Stimulated activated CD8-positive, alpha-beta memory T cell treated with anti-CD3 and anti-CD28 coated beads, Interleukin-2, amount 100 ng/mL, for 1 hour (primary cell): ENCODE results near the gene RIN3.

ENCODE experiments used
- DNase-seq, 2 donors: peaks; one replicate each; pipeline ENCODE4 v3.0.0-alpha.2; 2020; ENCODE audit warnings: low read depth in 2 of 2

RIN3 gene

GRCh38 chr14:92556863-92557543 is 43.4 kb downstream of the RIN3 start:
- no peak for DNase-seq

DNA sequence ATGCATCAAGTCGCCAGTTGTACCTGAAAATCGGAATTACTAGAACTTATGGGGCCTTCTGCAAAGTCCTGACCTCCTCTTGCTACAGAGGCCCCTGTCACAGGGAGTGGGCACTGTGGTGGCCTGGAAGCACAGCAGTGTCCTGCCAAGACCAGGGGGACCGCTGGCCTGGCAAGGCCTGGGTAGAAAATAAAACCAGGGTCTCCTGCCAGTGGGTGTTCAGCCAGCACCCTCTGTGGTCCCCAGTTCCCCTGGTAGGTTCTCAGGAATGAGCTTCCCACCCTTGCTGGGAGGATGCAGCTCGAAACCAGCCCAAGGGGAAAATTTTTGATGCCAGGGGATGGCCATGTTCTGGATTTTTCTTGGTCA is 43.9 kb downstream of the RIN3 start:
- DNase-seq: no peak

DNA sequence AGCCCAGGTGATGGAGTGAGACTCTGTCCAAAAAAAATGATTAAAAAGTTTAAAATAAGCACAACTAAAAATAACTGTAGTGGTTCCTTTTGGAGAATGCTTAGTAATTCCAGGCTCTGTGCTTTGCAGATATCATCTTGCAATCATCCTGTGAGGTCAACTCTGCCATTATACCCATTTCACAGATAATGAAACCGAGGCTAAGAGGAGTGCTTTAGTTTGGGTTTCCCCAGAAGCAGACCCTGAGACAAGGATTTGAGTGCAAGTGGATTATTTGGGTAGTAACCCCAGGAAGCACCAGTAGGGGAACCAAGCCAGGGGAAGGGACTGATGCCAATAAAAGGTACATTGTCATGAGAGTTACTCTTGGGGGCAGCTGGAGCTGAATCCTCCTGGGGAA is 44.7 kb downstream of the RIN3 start:
- no peak for DNase-seq

GRCh38 chr14:92559486-92559885 is 45.9 kb downstream of the RIN3 start:
- no peak for DNase-seq

DNA sequence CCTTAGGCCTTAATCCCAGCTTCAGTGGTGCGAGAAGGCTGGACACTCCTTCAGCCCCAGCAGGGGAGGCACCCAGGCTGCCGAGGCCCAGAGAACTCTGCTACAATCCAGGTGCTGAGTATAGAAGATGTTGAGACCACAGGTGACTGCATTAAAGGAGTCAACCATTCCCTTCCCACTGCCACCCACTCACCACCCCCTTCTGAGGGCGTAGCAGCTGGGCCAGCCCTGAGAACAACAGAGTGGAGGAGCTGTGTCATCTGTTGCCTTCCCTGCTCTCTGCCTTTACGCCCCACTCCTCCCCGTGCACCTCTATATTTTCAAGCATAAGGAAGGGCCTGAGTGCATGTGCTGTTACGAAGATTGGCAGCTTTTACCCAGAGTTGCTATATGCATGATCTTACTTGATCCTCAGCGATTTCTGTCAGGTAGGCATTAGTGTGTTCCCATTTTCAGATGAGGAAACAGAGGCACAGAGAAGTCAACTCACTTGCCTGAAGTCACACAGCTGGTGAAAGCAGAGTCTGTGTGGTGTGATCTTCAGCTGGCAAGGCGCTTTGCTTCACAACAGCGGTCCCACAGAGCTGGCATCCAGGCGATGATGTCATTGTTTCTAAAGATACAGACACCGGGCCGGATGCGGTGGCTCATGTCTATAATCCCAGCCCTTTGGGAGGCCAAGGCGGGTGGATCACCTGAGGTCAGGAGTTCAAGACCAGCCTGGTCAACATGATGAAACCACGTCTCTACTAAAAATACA is 46.7 kb downstream of the RIN3 start:
- no peak for DNase-seq

- DNase-seq: no peak
Measured at GRCh38 chr14:92561906-92562479, 48.4 kb downstream of the RIN3 start.

GRCh38 chr14:92563359-92563758 is 49.8 kb downstream of the RIN3 start:
- no peak for DNase-seq

- no peak for DNase-seq
Measured at GRCh38 chr14:92563765-92564285, 50.2 kb downstream of the RIN3 start.

DNA sequence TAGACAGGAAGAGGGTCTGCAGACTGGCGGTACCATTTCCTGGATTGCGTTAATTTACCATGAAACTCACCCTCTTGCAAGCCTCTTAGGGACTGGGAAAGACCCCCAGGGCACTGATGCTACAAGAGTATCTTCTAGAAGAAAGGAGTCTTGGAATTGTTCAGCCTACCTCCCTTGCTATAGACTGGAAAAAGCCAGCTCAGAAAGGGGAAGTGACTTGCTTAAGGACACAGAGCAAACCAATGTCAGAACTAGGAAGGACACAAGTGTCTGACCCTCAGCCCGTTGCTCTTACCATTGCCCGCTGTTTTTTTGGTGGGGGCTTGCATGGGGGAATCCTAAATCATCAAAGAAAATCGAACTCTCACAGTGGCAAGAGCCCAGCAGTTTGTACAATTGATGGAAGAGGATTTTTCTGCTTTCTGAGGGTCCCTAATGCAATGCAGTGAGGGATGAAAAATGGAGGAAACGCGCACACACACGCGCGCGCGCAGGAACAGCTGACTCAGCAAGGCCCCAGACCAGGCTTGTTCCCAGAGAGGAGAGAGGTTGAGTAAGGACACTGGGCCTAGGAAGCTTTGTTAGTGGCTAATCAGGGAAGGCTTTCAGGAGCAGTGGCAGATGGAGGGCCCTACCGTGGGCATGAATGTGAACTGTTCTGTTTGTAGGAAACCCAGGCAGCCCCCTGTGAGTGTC is 50.9 kb downstream of the RIN3 start:
- no peak for DNase-seq

DNA sequence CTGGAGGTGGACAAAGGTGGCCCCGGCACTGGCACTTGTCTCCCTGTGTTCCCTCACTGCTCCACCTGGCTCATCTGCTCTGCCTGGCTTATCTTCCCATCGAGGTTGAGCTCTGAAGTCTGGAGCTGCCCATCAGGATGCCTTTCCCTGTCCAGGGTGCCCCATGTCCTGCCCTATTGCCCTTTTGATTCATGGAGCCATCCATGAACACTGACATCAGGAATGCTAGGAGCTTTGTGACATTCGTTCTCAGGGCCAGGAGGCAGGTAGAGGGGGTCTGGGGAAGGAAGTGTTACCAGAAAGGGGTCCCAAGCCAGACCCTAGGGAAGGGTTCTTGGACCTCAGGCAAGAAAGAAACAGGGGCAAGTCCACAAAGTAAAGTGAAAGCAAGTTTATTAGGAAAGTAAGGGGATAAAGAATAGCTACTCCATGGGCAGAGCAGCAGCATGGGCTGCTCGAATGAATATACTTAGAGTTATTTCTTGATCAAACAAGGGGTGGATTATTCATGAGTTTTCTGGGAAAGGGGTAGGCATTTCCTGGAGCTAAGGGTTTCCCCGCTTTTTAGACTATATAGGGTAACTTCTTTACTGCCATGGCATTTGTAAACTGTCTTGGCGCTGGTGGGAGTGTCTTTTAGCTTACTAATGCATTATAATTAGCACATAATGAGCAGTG is 51.6 kb downstream of the RIN3 start:
- no peak for DNase-seq

DNA sequence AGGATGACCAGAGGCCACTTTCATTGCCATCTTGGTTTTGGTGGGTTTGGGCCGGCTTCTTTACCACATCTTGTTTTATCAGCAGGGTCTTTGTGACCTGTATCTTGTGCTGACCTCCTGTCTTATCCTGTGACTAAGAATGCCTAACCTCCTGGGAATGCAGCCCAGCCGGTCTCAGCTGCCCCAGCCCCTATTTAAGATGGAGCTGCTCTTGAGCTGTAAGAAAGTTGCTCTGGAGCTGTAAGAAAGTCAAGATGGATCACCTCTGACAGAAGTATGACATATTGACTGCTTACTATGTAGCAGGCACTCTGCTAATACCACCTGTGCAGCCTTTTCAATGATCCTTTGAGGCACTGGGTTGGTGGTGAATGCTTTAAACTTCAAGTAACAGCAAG is 52.1 kb downstream of the RIN3 start:
- DNase-seq: no peak

- no peak for DNase-seq
Measured at GRCh38 chr14:92567173-92567725, 53.7 kb downstream of the RIN3 start.

DNA sequence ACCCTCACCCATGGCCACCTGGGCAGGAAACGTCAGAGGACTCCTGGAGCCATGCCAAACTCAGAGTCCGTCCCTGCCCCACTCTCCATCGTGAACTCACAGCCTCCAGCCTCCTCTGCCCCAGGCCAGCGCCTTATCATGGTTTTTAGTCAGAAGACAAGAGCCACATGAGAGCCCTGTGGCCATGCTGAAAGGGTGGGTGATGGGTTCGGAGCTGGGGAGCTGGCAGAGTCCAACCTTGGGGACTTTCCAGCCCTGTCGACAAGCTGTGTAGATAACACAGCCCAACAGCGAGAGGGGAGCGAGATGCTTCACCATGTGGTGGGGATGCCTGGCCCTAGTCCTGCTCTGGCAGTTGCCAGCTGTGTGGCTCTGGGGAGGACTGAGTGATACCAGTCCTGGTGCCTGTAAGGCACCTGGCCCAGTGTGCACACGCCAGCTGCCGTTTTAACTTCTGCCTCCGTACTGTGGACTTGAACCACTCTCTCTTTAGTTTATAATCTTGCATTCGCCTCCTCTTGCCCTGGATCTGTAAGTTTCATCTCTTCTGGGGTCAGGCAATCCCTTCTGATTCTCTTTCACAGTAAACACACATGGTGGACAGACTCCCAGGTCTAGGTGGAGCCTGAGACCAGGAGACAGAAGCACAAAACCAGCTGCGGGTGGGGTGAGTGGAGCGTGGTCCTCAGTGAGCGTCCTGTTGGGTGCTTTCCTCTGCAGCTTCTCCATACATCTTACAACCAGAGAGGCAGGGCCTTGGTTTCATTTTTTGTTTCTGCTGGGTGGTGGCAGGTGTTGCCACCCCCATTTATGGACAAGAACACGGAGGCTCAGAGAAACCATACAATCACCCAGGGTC is 55.3 kb downstream of the RIN3 start:
- DNase-seq: no peak

GRCh38 chr14:92570674-92571262 is 57.2 kb downstream of the RIN3 start:
- no peak for DNase-seq

GRCh38 chr14:92572050-92572449 is 58.5 kb downstream of the RIN3 start:
- no peak for DNase-seq

DNA sequence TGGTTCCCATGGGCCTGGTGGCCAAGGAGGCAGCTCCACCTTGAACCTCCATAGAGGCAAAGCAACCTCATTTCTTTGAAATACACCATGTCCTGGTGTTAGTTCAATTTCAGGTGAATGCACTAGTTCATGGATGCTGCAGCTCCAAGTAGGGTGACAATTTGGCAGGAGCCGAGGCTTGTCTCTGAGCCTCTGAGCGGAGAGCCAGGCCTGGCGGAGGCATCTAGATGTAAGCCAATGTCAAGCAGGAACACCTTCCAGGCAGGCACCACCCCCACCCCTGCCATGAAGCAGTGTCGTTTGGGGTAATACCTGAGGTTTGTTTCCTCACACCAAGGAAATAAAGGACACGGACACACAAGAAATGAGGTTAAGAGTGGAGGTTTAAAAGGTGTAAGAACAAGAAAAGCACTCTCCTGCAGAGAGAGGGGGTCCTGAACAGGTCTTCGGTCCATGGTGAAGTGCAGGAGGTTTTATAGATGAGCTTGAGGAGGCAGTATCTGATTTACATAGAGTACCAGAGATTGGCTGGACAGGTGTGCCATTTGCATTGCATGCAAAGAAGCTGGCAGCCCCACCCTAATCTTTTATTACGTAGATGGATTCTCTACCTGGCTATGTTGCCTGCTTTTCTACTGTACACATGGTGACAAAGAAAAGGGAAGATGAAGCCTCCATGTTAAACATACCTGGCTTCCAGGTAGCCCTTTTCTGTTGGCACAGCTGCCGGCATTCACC is 60.3 kb downstream of the RIN3 start:
- DNase-seq: no peak

DNA sequence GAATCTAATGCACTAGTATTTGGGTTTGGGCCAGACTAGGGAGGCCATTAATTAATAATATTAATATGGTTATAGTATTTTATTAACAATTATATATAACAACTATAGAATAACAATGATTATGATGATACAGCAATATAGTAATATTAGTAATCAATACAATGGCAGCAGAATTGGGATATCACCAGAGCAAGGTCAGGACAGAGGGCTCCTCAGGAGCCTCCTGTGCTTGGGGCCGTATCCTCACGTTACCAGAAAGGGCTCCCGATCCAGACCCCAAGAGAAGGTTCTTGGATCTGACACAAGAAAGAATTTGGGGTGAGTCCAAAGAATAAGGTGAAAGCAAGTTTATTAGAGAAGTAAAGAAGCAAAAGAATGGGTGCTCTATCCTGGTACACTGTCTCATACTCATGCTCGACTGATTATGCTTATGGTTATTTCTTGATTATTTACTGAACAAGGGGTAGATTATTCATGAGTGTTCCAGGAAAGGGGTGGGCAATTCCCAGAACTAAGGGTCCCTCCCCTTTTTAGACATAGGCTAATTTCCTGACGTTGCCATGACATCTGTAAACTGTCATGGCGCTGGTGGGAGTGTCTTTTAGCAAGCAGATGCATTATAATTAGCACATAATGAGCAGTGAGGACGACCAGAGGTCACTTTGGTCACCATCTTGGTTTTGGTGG is 61.6 kb downstream of the RIN3 start:
- no peak for DNase-seq

- DNase-seq: no peak
Measured at GRCh38 chr14:92575748-92576303, 62.2 kb downstream of the RIN3 start.
